CD4-positive, alpha-beta T cell treated with Interleukin-1 beta for 1 hour (primary cell): ENCODE data around the gene SLC6A7.
"Not testable (repeated sequence)": the region's sequence is repeated elsewhere in the genome, so short reads cannot be mapped to it uniquely, and the experiment has no call there.

Source experiments
- DNase-seq, 2 donors: peaks; one replicate each; pipeline ENCODE4 v3.0.0-alpha.2; 2020 to 2022

Gene SLC6A7

GRCh38 chr5:150245111-150245789 lies 55.4 kb downstream of the SLC6A7 start:
- DNase-seq, result no peak

- no peak for DNase-seq
Measured at GRCh38 chr5:150245808-150246207, 55.9 kb downstream of the SLC6A7 start.

GRCh38 chr5:150246429-150246828 lies 56.6 kb downstream of the SLC6A7 start:
- no peak for DNase-seq

DNA sequence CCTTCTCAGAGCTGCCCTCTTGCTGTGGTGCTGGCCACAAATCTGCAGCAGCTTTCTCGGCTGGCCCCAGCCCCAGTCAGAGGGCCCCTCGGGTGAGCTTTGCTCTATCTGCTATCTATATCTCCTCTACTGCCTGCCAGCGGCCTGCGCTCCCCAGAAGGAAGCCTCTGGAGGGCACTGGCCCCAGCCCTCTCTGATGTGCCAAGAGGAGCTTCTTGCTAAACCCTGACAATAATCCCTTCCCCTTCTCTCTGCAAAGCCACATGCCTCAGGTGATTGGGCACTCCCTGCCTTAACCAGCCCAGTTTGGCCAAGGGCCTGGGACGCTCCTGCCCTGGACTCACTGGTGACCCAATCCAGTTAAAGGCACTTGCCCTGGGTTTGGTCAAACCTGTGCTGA lies 57.0 kb downstream of the SLC6A7 start:
- DNase-seq, result no peak

DNA sequence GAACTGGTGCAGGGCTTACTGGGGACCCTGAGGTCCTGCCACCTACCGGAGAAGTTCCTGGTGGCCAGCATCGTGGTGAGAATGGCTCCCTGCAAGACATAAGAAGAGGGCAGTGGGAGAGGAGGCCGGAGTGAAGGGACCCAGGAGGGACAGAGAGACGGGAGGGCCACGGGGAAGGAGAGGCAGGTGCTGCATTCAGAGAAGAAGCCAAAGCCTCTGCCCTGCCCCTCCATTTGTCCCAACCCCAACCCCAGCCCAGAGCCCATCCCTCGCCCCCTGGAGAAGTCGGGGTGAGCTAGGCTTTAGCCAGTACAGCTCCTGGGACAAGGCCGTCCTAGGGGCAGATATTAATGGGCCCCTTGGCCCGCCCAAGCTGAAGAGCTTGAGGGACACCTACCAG lies 57.9 kb downstream of the SLC6A7 start:
- no peak for DNase-seq

- DNase-seq, result not testable (repeated sequence)
Measured at GRCh38 chr5:150248493-150248892, 58.6 kb downstream of the SLC6A7 start.

DNA sequence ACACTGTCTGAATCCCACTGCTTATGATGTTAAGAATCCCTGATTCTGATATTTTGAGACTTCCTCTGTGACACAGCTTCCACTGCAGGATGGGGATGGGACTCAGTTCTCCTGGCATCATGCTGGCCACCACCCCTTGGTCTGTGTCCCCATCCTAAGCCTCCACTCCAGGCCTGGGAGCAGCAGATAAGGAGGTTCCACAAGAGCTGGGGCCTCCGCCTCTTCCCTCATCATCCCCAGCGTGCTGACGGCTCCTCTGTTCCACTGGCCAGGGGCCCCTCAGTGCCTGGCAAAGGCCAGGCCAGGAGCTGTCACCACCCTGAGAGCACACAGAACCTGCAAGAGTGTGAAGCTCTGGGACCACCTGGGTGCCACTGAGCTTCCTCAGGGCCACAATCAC lies 59.1 kb downstream of the SLC6A7 start:
- no peak for DNase-seq

GRCh38 chr5:150249744-150250143 lies 59.9 kb downstream of the SLC6A7 start:
- DNase-seq, result no peak

- no peak for DNase-seq
Measured at GRCh38 chr5:150251504-150251903, 61.6 kb downstream of the SLC6A7 start.

DNA sequence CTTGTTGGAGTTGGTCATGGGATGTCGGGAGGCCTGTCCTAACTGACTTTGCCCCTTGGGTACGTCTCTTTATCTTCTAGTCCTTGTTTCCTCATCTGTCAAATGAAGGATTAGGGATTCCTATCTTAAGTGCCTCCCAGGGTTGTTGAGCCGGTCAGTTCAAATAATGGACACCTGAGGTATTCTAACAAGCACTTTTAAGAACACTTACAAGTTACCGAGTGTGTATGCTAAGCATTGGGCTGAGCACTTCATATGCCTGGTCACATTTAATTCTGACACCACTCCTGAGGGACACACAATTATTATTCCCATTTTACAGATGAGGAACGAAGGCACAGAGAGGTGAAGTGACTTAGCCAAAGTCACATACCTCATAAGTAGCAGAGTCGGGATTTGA lies 62.6 kb downstream of the SLC6A7 start:
- no peak for DNase-seq

DNA sequence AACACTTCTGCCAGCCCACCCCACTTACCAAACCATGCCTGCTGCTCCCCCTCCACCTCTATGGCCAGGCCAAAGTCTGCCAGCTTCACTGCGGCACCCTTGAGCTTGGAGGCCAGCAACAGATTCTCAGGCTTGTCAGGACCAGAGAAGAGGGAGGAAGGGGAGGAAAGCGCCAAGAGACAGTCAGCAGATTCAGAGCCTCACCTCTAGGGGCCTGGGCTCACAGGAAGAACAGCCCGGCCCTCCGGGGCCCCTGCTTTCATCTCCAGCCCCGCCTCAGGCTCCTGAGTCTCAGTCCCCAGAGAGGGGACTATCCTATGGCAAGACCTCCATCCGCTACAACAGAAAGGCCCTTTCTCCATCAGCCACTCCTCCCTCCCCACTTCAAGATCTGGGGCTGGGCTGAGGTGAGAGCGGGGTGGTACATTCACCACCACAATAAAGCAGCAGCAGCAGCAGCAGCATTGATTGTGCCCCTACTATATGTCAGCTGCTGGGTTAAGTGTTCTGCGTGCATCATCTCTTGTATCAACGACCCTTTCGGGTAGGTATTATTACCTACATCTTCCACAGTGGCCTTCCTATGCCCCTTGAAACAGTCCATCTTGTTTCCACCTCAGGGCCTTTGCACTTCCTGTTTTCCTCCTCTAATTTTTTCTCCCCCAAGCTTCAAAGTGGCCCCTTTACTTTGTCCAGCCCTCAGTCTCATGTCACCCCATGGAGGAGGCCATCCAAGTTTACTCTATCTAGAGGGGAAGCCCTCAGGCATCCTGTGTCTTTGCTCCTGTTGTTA lies 63.8 kb downstream of the SLC6A7 start:
- DNase-seq, result no peak

DNA sequence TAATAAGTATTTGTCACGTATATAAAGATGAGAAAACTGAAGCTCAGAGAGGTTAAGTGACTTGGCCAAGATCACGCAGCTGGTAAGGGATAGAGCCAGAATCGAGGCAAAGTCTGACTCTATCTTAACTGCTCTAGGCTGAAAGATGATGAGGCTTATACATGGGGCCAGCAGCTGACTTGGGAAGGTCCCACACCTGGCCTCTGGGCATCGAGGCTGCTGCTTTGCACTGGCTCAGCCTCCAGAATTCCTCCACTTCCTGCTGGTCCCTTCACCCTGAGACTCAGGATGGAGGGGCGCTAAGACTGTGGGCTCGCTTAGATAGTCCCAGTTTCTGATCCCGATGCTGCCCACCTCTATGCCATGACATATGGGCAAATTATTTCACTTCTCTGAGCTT lies 64.5 kb downstream of the SLC6A7 start:
- DNase-seq, result no peak

- no peak for DNase-seq
Measured at GRCh38 chr5:150254774-150255173, 64.9 kb downstream of the SLC6A7 start.

DNA sequence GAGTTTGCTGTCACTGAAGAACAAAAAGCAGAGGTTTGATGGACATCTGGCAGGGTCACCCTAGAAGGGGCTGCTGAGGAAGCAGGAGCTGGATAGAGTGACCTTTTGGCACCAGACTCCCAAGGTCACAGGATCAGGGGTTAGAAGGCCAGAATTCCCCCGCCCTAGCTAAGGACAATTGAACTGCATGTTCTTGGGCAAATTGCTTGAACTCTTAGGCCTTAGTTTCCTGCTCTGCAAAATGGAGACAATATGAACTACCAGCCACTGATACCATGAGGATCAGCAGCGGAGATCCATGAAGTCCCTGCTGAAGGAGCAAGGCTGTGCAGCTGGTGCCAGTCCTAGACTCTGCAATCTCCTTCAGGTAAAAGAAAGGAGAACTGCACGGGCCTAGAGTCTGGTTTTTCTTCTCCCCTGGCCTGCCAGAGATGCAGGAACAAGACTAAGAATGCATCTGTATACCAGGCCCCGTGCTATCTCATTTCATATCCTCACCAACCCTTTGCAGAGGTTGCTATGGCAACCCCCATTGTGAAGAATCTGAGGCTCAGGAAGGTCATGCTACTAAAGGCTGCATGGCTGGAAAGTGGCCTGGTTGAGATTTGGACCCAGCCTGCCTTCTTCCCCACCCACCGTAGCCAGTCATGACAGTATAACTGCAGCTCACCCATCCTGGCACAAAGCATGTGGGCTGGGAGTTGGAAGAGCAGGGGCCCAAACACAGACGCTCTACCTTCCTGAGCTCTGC lies 66.0 kb downstream of the SLC6A7 start:
- no peak for DNase-seq

GRCh38 chr5:150256410-150257064 lies 66.7 kb downstream of the SLC6A7 start:
- no peak for DNase-seq

DNA sequence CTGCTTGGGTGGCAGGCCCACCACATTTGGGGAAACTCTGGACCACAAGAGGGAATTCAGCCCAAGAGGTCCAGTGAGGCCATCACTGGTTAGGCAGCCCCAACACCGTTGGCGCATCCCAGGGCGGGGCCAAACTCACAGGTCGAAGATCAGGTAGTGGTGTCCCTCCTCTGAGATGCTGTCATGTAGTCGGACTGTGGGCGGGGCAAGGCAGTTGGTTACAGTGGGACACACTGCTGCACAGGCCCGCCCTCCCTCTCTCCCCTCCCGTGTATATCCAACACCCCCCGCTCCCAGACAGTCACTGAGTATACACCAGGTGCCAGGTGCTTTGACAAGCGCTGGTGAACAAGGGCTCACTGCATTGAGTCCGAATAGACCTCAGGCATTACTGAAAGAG lies 67.6 kb downstream of the SLC6A7 start:
- no peak for DNase-seq

DNA sequence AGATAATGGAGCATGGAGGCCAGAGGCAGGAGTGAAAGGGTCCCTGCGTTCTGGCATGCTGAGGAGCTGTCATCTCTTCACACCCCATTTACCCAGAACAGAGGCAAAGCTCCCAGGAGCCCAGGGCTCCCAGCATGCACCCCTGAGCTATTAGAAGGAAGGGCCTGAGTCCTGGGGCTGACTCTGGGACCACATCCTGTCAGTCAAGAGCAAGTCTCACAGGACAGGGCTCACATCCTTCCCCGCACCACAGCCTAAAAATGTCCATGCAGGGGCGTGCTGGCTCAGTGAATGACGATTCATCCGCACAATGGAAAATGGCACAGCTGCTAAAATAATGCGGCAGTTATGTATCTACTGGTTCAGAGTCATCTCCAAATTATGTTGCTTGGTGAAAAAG lies 68.3 kb downstream of the SLC6A7 start:
- DNase-seq, result no peak
